ENCODE results near the gene COMT.

DNA sequence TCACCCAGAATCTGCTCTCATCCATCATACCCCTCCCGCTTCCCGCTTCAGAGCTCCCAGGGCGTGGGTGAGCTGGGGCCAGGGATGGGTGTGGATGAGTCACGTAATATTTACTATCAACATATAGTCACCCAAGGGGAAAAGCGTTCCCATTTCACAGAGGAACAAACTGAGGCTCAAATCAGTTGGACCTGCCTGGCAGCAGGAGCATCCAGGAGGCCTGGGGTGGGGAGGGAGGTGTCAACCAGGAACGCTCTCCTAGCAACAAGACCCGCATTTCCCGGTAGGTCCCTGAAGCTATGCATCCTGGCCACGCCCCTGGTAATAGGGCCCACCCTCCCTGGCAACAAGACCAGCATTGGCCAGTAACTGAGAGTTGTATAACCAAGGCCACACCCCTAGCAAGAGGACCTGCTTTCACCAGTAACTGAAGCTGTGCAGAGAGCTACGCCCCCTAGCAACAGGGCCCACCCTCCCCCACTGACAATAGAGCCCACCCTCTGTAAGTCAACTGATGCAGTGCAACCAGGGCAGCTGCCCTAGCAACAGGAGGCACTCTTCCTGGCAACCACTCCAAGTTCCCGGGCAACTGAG lies 32.8 kb downstream of the COMT start:
- TF ChIP-seq GABPA (IDR thresholded peaks at IDR 0.05; ENCODE audit: low read depth) = no peak
- TF ChIP-seq, protein P1, sequence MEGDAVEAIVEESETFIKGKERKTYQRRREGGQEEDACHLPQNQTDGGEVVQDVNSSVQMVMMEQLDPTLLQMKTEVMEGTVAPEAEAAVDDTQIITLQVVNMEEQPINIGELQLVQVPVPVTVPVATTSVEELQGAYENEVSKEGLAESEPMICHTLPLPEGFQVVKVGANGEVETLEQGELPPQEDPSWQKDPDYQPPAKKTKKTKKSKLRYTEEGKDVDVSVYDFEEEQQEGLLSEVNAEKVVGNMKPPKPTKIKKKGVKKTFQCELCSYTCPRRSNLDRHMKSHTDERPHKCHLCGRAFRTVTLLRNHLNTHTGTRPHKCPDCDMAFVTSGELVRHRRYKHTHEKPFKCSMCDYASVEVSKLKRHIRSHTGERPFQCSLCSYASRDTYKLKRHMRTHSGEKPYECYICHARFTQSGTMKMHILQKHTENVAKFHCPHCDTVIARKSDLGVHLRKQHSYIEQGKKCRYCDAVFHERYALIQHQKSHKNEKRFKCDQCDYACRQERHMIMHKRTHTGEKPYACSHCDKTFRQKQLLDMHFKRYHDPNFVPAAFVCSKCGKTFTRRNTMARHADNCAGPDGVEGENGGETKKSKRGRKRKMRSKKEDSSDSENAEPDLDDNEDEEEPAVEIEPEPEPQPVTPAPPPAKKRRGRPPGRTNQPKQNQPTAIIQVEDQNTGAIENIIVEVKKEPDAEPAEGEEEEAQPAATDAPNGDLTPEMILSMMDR (IDR thresholded peaks at IDR 0.05; ENCODE audit: insufficient read depth, low read length) = no peak
- no peak for TF ChIP-seq POLR2AphosphoS5 (IDR thresholded peaks at IDR 0.05; ENCODE audit: low read depth)
- TF ChIP-seq, protein P2, sequence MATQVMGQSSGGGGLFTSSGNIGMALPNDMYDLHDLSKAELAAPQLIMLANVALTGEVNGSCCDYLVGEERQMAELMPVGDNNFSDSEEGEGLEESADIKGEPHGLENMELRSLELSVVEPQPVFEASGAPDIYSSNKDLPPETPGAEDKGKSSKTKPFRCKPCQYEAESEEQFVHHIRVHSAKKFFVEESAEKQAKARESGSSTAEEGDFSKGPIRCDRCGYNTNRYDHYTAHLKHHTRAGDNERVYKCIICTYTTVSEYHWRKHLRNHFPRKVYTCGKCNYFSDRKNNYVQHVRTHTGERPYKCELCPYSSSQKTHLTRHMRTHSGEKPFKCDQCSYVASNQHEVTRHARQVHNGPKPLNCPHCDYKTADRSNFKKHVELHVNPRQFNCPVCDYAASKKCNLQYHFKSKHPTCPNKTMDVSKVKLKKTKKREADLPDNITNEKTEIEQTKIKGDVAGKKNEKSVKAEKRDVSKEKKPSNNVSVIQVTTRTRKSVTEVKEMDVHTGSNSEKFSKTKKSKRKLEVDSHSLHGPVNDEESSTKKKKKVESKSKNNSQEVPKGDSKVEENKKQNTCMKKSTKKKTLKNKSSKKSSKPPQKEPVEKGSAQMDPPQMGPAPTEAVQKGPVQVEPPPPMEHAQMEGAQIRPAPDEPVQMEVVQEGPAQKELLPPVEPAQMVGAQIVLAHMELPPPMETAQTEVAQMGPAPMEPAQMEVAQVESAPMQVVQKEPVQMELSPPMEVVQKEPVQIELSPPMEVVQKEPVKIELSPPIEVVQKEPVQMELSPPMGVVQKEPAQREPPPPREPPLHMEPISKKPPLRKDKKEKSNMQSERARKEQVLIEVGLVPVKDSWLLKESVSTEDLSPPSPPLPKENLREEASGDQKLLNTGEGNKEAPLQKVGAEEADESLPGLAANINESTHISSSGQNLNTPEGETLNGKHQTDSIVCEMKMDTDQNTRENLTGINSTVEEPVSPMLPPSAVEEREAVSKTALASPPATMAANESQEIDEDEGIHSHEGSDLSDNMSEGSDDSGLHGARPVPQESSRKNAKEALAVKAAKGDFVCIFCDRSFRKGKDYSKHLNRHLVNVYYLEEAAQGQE (IDR thresholded peaks at IDR 0.05; ENCODE audit: insufficient replicate concordance, low read depth) = no peak

Data from HL-60 (cell line).